ENCODE measurements around the gene DOCK3.

DOCK3 gene

DNA sequence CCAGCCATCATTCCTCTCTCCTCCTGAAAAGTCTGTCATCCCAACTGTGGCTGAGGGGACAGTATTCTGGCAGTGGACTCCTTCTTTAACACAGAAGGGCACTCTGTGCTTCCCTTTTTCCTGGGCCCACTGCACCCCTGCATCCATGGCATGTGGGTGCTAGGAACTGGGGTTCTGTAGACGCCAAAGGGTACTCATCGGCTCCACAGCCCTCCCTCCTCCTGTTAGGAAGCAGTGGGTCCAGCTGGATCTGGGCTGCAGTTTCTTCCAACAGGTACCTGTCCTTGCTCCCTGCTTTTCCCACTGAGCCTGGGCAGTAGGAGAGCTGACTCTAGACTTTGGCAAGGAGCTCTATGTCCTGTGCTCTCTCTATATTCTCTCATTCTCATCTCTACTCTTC lies 704.0 kb downstream of the DOCK3 start:
- TF ChIP-seq EZH2phosphoT487 (IDR thresholded peaks at IDR 0.05; ENCODE audit: borderline replicate concordance, low read length) (no peak), CTCF (IDR thresholded peaks at IDR 0.05; ENCODE audit: low read depth, low read length, poor library complexity, severe bottlenecking) (no peak)
- Histone ChIP-seq H3K9me3 (ENCODE audit: control insufficient read depth, insufficient read depth, low read length) (no peaks in the 10 kb centered on the region), H3K79me2 (ENCODE audit: control insufficient read depth, low read length) (peaks cover 8% of the 10 kb centered on the region)

DNA sequence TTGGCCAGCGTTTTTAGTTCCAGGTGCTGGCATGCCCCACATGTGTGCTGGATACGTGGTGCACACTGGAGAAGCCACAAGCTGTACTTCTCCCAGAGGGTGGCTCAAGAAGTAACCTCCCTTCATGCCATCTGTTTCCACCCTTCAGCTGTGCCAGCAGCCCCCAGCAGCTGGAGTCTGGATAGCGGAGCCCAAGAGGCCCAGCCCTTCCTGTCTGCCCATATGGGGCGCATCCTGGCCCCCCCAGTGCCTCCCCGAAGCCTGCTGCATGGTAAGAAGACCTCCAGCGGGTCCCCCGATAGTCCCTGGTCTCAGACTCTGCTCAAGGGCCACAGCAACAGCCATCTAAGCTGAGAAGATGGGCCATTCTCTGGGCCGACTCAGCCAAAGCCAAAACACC lies 704.6 kb downstream of the DOCK3 start:
- H4K20me1 ChIP-seq (ENCODE audit: control insufficient read depth, insufficient read depth, low read depth, low read length): no peaks in the 10 kb centered on the region
- H3K9me3 ChIP-seq (ENCODE audit: control insufficient read depth, insufficient read depth, low read length): no peaks in the 10 kb centered on the region
- no peak overlapping the region for H3K4me3 ChIP-seq (ENCODE audit: low read length)
- H3K9me2 ChIP-seq (replicated peaks; ENCODE audit: control insufficient read depth, low read length): no peaks in the 10 kb centered on the region
- peaks cover 14% of the 10 kb centered on the region for H3K79me2 ChIP-seq (ENCODE audit: control insufficient read depth, low read length)
- peaks cover 6% of the 10 kb centered on the region for H3K27me3 ChIP-seq (ENCODE audit: control insufficient read depth, low read length)
- peaks cover 12% of the 10 kb centered on the region for H3K4me1 ChIP-seq (ENCODE audit: control insufficient read depth, low read length)
- H3F3A ChIP-seq (ENCODE audit: control insufficient read depth, insufficient read depth): no peaks in the 10 kb centered on the region
- TF ChIP-seq EZH2phosphoT487 (IDR thresholded peaks at IDR 0.05; ENCODE audit: borderline replicate concordance, low read length): no peak
- TF ChIP-seq CTCF (IDR thresholded peaks at IDR 0.05; ENCODE audit: low read depth, low read length, poor library complexity, severe bottlenecking): no peak
- no peak overlapping the region for H3K4me2 ChIP-seq (ENCODE audit: low read length)
- peaks cover 9% of the 10 kb centered on the region for H3K36me3 ChIP-seq (ENCODE audit: control insufficient read depth, low read length)
- no peak overlapping the region for H3K27ac ChIP-seq (ENCODE audit: low read depth, low read length)

More for the DNA sequence above, 704.0 kb downstream of the DOCK3 start:
- Histone ChIP-seq H3K9me2 (replicated peaks; ENCODE audit: control insufficient read depth, low read length) (no peaks in the 10 kb centered on the region), H3K4me3 (ENCODE audit: low read length) (no peak overlapping the region), H3K4me2 (ENCODE audit: low read length) (no peak overlapping the region), H4K20me1 (ENCODE audit: control insufficient read depth, insufficient read depth, low read depth, low read length) (no peaks in the 10 kb centered on the region), H3F3A (ENCODE audit: control insufficient read depth, insufficient read depth) (no peaks in the 10 kb centered on the region), H3K36me3 (ENCODE audit: control insufficient read depth, low read length) (peaks cover 3% of the 10 kb centered on the region; the same call in 1 of the 2 replicates), H3K27ac (ENCODE audit: low read depth, low read length) (no peak overlapping the region), H3K27me3 (ENCODE audit: control insufficient read depth, low read length) (peaks cover 9% of the 10 kb centered on the region), H3K4me1 (ENCODE audit: control insufficient read depth, low read length) (peaks cover 9% of the 10 kb centered on the region)

- peaks cover 13% of the 10 kb centered on the region for H3K36me3 ChIP-seq (ENCODE audit: control insufficient read depth, low read length)
- no peak overlapping the region for H3K27ac ChIP-seq (ENCODE audit: low read depth, low read length)
- no peak overlapping the region for H3K4me3 ChIP-seq (ENCODE audit: low read length)
- H3K4me1 ChIP-seq (ENCODE audit: control insufficient read depth, low read length): peaks cover 12% of the 10 kb centered on the region
- no peaks in the 10 kb centered on the region for H3K9me2 ChIP-seq (replicated peaks; ENCODE audit: control insufficient read depth, low read length)
- no peaks in the 10 kb centered on the region for H3K9me3 ChIP-seq (ENCODE audit: control insufficient read depth, insufficient read depth, low read length)
- peaks cover 3% of the 10 kb centered on the region; the same call in 1 of the 2 replicates for H3K27me3 ChIP-seq (ENCODE audit: control insufficient read depth, low read length)
- H3K4me2 ChIP-seq (ENCODE audit: low read length): no peak overlapping the region
- no peaks in the 10 kb centered on the region for H3F3A ChIP-seq (ENCODE audit: control insufficient read depth, insufficient read depth)
- H4K20me1 ChIP-seq (ENCODE audit: control insufficient read depth, insufficient read depth, low read depth, low read length): no peaks in the 10 kb centered on the region
- no peak for TF ChIP-seq EZH2phosphoT487 (IDR thresholded peaks at IDR 0.05; ENCODE audit: borderline replicate concordance, low read length)
- no peak for TF ChIP-seq CTCF (IDR thresholded peaks at IDR 0.05; ENCODE audit: low read depth, low read length, poor library complexity, severe bottlenecking)
- peaks cover 19% of the 10 kb centered on the region for H3K79me2 ChIP-seq (ENCODE audit: control insufficient read depth, low read length)
These were observed 705.2 kb downstream of the DOCK3 start for GRCh38 chr3:51379746-51380455.

Data from DOHH2 (cell line).